Heart right ventricle (tissue), 16 donors: Measurements from ENCODE around the gene KRT38. TPM values are rescaled to one million over a fixed set of nuclear protein-coding genes. Genes with fewer than 3 reads are reported as not detected.

ENCODE experiments used
- ATAC-seq, 8 donors: fragments of 200-7000 bp; cut with Tn5 transposase; one replicate each; pipeline ENCODE4 v1.9.1; 2020; ENCODE audit warnings: mild to moderate bottlenecking in 8 of 8, moderate library complexity in 8 of 8, moderate number of reproducible peaks in 1 of 8
- DNase-seq, 2 donors: peaks; one replicate each; pipeline ENCODE4 v3.0.0-alpha.2; 2020
- H3K27ac ChIP-seq, 10 donors: fragments of 200-600 bp; sonication (generic) in 2 of 10; one replicate each; pipeline versions ENCODE4 v1.5.0 to v1.8.0; 2020 to 2022; ENCODE audit warnings: mild to moderate bottlenecking in 3 of 10
- H3K27me3 ChIP-seq, 7 donors: fragments of 200-600 bp; one replicate each; pipeline ENCODE4 v1.8.0; 2021 to 2022; ENCODE audit warnings: mild to moderate bottlenecking in 2 of 7
- H3K36me3 ChIP-seq, 9 donors: fragments of 200-600 bp; sonication (generic) in 1 of 9; one replicate each; pipeline versions ENCODE4 v1.5.0 to v1.8.0; 2020 to 2022; ENCODE audit warnings: mild to moderate bottlenecking in 2 of 9
- H3K4me1 ChIP-seq, 9 donors: fragments of 200-600 bp; sonication (generic) in 1 of 9; one replicate each; pipeline versions ENCODE4 v1.5.0 to v1.8.0; 2020 to 2022; ENCODE audit warnings: mild to moderate bottlenecking in 4 of 9
- H3K4me3 ChIP-seq, 10 donors: fragments of 200-600 bp; sonication (generic) in 2 of 10; one replicate each; pipeline versions ENCODE4 v1.5.0 to v1.8.0; 2020 to 2022; ENCODE audit warnings: mild to moderate bottlenecking in 7 of 10, moderate library complexity in 2 of 10
- H3K9me3 ChIP-seq, 11 donors: fragments of 200-600 bp in 10 of 11; sonication (generic) in 2 of 11; one replicate each; pipeline versions ENCODE4 v1.5.0 to v1.8.0; 2013 to 2022; ENCODE audit warnings: mild to moderate bottlenecking in 2 of 11, control low read depth in 1 of 11, moderate library complexity in 1 of 11
- WGBS, 2 donors: extraction: QIAGEN DNeasy Blood & Tissue Kit; methylation state at CpG; one replicate each; pipeline ENCODE4 v1.1.7; 2013; ENCODE audit warnings: inconsistent platforms in 1 of 2; 5-methylcytosine and 5-hydroxymethylcytosine counted together
- intact Hi-C, 10 donors: fragments of 100-400 bp; cut with DNase I; formaldehyde crosslinking; loops; one replicate each; pipeline versions ENCODE4 v1.11.1 to v1.14.2; 2022
- polyA plus RNA-seq, 2 donors: library from polyadenylated mRNA; stranded (reverse); fragments of 200-250 nt; gene quantifications; one replicate each; pipeline ENCODE4 v1.2.3, GENCODE V29; 2013
- total RNA-seq, 10 donors: library from RNA; stranded (reverse); fragmentation: NEBNext Ultra II Directional in 3 of 10; extraction: Animal tissue kit (Norgen Biotek cat#: 25700) in 3 of 10; gene quantifications; one replicate each; pipeline versions ENCODE4 v1.2.1 to v1.2.4, GENCODE V29; 2021 to 2023
- TF ChIP-seq, protein P1 (sequence below), 9 donors: fragments of 200-600 bp; sonication (generic) in 2 of 9; IDR thresholded peaks; one replicate each; pipeline versions ENCODE4 v1.5.0 to v1.8.0; 2021 to 2022; ENCODE audit warnings: antibody characterized with exemption in 9 of 9, mild to moderate bottlenecking in 5 of 9, moderate library complexity in 1 of 9
- donor health status: Arrhythmogenic right ventricular cardiomyopathy.
- donor health status: ischemic (EF 13 %, LVEDD 7.1; RV severe dilation, severe dysfunction).
- donor health status: healthy with polysubstance abuse.
- donor health status: DM: no; HTN: yes; CAD: no.
- donor health status: DM: no; HTN: no; CAD: no.
- donor health status: ischemic (EF 25% LVEDD 6.9; RV normal size, moderate dysfunction).
- donor health status: ischemic (EF 25% LVEDD 5.7; RV mildly dilated, moderate dysfunction).
- donor health status: healthy.
- donor health status: DM: yes; HTN: yes; CAD: no.
- donor health status: Ischemic cardiomyopathy.
- donor health status: ischemic (EF 35%, LVEDD 5.7; RV mildly dilated, moderate dysfunction).
- donor health status: nonischemic (EF 11% LVEDD 7.7; RV severe dilation, severe dysfunction).
- donor health status: DM: yes; HTN: yes; CAD: no.
- donor health status: PGD.
- donor health status: ischemic (EF 29% LVEDD 5.4; RV normal size, mild dysfunction).
- donor health status: nonischemic (EF 23%, LVEDD 6.1; RV moderate dilation, normal function).

Gene KRT38
- total and polyA plus RNA-seq, 12 donors, result not detected

DNA sequence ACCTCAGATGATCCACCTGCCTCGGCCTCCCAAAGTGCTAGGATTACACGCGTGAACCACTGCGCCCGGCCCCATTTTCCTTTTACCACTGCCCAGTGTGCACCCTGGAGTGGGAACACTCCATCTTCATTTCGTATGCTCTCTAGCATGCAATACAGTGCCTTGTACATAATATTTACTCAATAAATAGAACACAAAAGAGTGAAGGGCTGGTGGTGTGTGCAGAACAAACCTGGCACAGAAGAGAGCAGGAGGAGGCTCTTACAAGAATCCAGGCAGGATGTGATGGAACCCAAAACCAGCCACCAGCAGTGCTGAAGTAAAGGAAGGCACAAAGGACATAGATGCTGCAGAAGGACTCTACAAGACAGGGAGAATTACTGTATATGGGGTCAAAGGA lies 23.7 kb downstream of the KRT38 start:
- no peaks in the 10 kb centered on the region for H3K9me3 ChIP-seq
- intact Hi-C loops, result loop anchor here in 1 of 10 donors (10.0 kb wide), 1 partner anchor 78 kb away; no protein-coding TSS in a partner anchor

DNA sequence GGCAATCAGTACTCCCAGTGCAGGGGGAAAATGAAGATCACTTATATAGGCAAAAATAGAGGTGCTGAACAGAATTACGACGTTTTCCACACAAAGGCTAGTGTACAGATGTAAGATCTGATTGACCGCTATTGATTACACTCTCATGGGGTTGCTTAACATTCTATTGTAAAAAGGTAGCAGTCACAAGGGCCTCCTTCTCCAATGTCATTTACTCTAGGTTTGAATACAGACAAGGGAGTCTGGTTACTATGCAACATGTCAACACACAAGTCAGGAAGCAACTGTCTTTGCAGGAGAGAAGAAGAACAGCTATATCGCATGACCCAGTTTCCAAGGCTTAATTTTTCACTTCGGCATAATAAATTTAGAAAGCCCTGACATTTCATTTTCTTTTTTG lies 24.3 kb downstream of the KRT38 start:
- no peak overlapping the region for H3K4me3 ChIP-seq
- ATAC-seq, result peak in 3 of 8 donors; percentile 48 to 82 (median 68)
- H3K27ac ChIP-seq, result peak overlapping the region in 1 of 10 donors; percentile 9
- H3K27me3 ChIP-seq, result peaks cover 0 to 5% (median 0%) of the 10 kb centered on the region in 7 donors
- H3K36me3 ChIP-seq, result no peaks in the 10 kb centered on the region
- peaks cover 0 to 22% (median 7%) of the 10 kb centered on the region in 9 donors for H3K4me1 ChIP-seq
- H3K9me3 ChIP-seq, result no peaks in the 10 kb centered on the region
- intact Hi-C loops, result loop anchor here in 1 of 10 donors (10.0 kb wide), 1 partner anchor 78 kb away; no protein-coding TSS in a partner anchor
- DNase-seq, result no peak
- TF ChIP-seq, protein P1, sequence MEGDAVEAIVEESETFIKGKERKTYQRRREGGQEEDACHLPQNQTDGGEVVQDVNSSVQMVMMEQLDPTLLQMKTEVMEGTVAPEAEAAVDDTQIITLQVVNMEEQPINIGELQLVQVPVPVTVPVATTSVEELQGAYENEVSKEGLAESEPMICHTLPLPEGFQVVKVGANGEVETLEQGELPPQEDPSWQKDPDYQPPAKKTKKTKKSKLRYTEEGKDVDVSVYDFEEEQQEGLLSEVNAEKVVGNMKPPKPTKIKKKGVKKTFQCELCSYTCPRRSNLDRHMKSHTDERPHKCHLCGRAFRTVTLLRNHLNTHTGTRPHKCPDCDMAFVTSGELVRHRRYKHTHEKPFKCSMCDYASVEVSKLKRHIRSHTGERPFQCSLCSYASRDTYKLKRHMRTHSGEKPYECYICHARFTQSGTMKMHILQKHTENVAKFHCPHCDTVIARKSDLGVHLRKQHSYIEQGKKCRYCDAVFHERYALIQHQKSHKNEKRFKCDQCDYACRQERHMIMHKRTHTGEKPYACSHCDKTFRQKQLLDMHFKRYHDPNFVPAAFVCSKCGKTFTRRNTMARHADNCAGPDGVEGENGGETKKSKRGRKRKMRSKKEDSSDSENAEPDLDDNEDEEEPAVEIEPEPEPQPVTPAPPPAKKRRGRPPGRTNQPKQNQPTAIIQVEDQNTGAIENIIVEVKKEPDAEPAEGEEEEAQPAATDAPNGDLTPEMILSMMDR (IDR thresholded peaks at IDR 0.05), result no peak
- WGBS, 2 donors, result 76 to 77% methylated on average over 5 of the region's 5 CpGs

More for the DNA sequence above, 23.7 kb downstream of the KRT38 start:
- H3K27ac ChIP-seq, result no peak overlapping the region
- TF ChIP-seq, protein P1 (IDR thresholded peaks at IDR 0.05), result no peak
- ATAC-seq (no peak), DNase-seq (no peak)
- peaks cover 0 to 5% (median 0%) of the 10 kb centered on the region in 7 donors for H3K27me3 ChIP-seq
- 97% methylated on average over 6 of the region's 6 CpGs for WGBS, 2 donors
- H3K4me1 ChIP-seq, result peaks cover 0 to 22% (median 7%) of the 10 kb centered on the region in 9 donors
- H3K36me3 ChIP-seq, result no peaks in the 10 kb centered on the region
- H3K4me3 ChIP-seq, result no peak overlapping the region

DNA sequence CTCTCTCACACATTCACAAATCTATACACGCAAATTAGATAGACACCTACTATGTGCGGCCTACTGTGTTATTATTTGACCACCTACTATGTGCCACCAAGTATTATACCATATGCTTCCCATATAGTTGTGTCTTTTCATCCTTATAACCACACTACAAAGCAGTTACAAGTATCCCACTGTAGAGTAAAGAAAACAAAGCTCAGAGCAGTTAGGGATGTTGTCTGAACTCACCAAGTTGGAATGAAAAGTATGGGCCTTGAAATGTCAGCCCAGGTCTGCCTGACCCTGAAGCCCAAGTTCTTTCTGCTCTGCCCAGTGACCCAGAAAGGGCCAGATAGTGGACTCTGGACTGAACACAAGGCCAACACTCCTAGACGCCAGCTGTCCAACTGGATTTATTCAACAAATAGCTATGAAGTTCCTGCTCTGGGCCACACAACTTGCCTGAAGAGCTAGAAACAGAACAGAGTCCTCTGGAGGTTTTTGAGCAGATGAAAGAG lies 24.9 kb downstream of the KRT38 start:
- 67 to 74% methylated on average over 3 of the region's 3 CpGs for WGBS, 2 donors
- Histone ChIP-seq H3K27ac (peak overlapping the region in 2 of 10 donors; percentile 9 to 23), H3K9me3 (no peaks in the 10 kb centered on the region), H3K27me3 (peaks cover 0 to 8% (median 0%) of the 10 kb centered on the region in 7 donors), H3K4me1 (peaks cover 0 to 22% (median 7%) of the 10 kb centered on the region in 9 donors), H3K4me3 (no peak overlapping the region), H3K36me3 (no peaks in the 10 kb centered on the region)
- intact Hi-C loops, result loop anchor here in 1 of 10 donors (10.0 kb wide), 1 partner anchor 79 kb away; no protein-coding TSS in a partner anchor
- DNase-seq, result no peak
- TF ChIP-seq, protein P1 (IDR thresholded peaks at IDR 0.05), result no peak
- ATAC-seq, result peak in 5 of 8 donors; percentile 62 to 90 (median 76)

DNA sequence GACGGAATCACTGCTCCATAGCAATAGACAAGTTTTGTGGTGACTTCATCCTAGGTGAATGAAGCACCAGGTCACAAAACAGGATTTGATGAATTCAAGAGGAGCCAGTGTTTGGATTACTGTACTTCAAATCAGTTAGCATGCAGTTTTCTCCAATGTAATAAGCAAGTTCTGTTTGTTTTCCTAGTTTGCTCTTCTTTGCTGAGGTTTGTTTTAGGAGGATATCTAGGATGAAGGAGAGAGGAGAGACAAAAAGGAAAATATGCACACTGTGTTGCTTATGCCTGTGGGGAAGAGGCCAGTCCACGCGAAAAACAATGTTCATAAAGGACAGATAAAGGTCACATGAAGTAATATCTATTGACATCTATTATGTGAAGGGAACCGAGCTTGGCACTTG lies 25.4 kb downstream of the KRT38 start:
- 77 to 79% methylated on average over 4 of the region's 4 CpGs for WGBS, 2 donors
- Histone ChIP-seq H3K36me3 (no peaks in the 10 kb centered on the region), H3K9me3 (no peaks in the 10 kb centered on the region), H3K27ac (no peak overlapping the region), H3K27me3 (peaks cover 0 to 8% (median 0%) of the 10 kb centered on the region in 7 donors), H3K4me3 (no peak overlapping the region), H3K4me1 (peaks cover 0 to 22% (median 7%) of the 10 kb centered on the region in 9 donors)
- intact Hi-C loops, result loop anchor here in 1 of 10 donors (10.0 kb wide), 1 partner anchor 79 kb away; no protein-coding TSS in a partner anchor
- DNase-seq (no peak), ATAC-seq (no peak)
- TF ChIP-seq, protein P1 (IDR thresholded peaks at IDR 0.05), result no peak
